SH-SY5Y (cell line): ENCODE results near the gene ITPRIPL2.

Experiments
- GATA2 ChIP-seq: IDR thresholded peaks from 2 replicates; pipeline ENCODE4 v1.6.1; 2011; ENCODE audit warnings: mild to moderate bottlenecking, low read depth, low read length
- GATA3 ChIP-seq: IDR thresholded peaks from 2 replicates; pipeline ENCODE4 v1.6.1; 2011; ENCODE audit warnings: low read depth, mild to moderate bottlenecking, low read length, moderate library complexity

- TF ChIP-seq GATA2 (no peak), GATA3 (no peak)
Measured at GRCh38 chr16:19110537-19111360, 3.0 kb upstream of the ITPRIPL2 start.
